Measurements from ENCODE around the gene IGFBP4.

IGFBP4 gene

DNA sequence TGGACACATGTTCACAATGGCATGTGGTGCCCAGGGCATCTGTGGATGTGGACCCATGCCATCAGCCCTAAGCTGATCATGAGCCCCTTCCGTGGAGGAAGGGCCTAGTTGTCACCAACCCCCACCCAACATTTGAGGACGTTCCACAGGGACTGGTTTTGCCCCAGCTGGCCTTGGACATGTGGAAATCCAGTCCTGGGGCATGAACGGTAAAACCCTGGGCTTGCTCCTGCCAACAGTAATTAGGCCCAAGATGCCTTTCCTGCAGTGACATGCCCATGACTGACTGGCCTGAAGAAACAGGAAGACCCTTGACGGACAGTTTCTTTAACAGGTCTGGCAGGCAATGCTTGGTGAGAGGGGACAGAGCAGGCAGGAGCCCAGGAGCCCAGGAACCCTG, 50.4 kb downstream of the IGFBP4 start:
- no peak for DNase-seq

GRCh38 chr17:40495140-40495539, 51.9 kb downstream of the IGFBP4 start:
- DNase-seq: no peak

DNA sequence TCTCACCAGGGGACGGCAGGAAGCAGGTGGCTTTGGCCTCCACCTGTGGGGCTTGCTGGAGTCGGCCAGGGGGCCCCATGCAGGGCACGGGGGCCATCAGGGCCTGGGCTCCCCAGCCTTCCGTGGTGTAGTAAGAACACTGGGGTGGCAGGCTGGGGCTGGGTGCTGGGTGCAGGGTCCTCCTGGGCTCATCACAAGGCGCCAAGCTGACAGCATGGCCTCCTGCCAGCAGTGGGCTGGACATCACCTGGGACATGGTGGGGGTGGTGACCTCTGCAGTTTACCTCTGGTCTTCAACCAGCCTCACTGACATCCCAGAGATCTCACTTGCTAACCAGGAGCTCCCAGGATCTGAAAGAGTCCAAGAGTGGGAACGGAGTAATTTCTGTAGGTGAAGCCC, 52.9 kb downstream of the IGFBP4 start:
- no peak for DNase-seq

DNA sequence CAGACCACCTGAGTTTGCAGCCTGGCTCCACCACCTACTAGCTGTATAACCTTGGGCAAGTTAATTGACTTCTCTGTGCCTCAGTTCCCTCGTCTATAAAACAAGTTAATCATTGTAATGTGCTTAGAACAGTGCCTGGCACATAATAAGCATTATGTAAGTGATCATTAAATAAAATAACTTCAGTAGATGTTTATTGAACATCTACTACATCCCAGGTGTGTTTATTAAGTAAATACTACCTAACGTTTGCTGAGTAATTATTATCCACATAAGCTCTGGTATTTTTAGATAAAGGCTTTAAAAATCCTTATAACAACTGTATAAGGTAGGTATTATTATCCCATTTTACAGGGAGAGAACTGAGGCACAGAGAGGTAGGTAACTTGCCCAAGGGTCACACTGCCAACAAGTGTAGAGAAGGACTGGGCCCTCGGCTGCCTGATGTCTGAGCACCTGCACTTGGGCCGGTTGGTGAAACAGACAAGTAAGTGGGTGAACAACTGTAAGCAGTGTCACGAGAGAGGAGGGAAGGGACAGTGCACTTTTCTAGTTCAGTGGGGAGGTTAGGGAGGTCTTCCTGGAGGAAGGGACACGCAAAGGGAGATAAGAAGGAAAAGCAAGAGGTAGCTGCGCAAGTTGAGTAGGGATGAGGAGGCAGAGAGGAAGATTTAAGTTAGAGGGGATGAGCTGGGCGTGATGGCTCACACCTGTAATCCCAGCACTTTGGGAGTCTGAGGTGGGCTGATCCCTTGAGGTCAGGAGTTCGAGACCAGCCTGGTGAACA, 53.6 kb downstream of the IGFBP4 start:
- no peak for DNase-seq

GRCh38 chr17:40497695-40498094, 54.4 kb downstream of the IGFBP4 start:
- no peak for DNase-seq

- DNase-seq: no peak
Measured at GRCh38 chr17:40498281-40499084, 55.2 kb downstream of the IGFBP4 start.

DNA sequence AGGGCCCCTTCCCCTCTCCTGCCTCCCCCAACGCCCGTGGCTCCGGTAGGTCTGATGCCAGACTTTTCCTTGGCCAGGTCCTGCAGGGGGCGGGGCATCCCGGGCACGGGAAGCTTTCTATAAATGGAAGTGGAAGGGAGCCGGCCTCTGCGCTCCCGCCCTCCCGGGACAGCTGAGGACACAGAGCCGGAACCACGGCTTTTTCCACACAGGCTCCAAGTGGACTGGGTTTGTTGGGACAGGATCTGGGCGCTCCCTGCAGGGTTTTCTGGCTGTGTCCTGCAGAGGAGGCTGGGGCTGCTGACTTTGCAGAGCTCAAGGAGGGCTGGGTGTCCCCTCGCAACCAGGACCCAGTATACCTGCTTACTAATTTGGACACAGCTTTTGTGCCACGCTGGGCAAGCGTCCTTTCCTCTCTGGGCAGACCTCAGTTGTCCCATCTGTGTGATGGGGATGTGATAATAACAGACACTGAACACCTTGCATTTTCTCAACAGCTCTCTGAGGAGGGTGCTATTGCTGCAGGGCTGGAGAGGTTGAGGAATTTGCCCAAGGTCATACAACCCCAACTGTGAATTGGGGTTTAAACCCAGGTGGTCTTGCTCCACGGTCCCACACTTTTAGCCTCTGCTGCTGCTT, 56.4 kb downstream of the IGFBP4 start:
- no peak for DNase-seq

DNA sequence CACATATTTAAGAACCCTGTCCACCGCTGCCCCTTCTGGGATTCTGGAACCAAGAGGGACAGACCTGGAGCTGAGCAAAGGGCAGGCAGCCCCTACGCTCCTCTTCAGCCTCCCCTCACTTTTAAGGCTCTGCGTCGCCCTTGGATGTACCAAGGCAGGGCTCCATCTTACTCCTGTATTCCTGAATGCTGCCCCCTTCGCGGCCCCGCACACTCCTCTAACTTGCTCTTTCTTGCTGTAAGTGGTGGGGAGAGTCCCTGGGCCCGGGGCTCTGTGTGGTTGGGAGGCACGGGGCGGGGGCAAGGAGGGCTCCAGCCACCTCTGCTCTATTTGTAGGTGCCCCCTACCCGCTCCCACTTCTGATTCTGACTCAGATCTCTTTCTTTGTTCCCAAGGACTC, 56.9 kb downstream of the IGFBP4 start:
- DNase-seq: no peak

DNA sequence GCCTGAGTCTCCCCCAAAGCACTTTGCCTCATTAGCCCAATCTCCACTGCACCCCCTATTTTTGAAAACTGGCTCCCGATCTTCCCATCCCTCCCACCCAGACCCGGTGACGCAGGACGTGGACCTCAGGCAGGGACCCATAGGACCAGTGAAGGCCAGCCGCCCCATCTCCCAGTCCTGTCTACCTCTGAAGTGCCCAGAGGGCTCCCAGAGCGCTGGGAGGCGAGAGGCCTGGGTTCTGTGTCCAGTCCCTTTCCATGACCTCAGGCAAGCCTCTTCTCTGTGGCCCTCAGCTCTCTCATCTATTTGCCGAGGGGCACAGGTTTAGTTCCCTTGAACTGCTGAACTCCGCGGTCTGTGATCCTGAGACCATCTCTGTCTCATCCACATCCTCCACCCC, 57.5 kb downstream of the IGFBP4 start:
- no peak for DNase-seq

- DNase-seq: no peak
Measured at GRCh38 chr17:40501499-40501911, 58.3 kb downstream of the IGFBP4 start, which contains the start of gene TNS4. Gene TNS4, minus strand, starts transcription at chr17:40501623. Its CDS starts 5,198 bp downstream, at chr17:40496425.

- no peak for DNase-seq
Measured at GRCh38 chr17:40502716-40503115, 59.5 kb downstream of the IGFBP4 start.

- no peak for DNase-seq
Measured at GRCh38 chr17:40503154-40503553, 59.9 kb downstream of the IGFBP4 start.

- no peak for DNase-seq
Measured at GRCh38 chr17:40506786-40507185, 63.5 kb downstream of the IGFBP4 start.

All from activated CD8-positive, alpha-beta memory T cell treated with anti-CD3 and anti-CD28 coated beads, Interleukin-2, amount 50 U/mL, for 4 hours (primary cell).